ENCODE results near the gene CHST13. TPM values are rescaled to one million over a fixed set of nuclear protein-coding genes. Genes with fewer than 3 reads are reported as not detected.

The CHST13 gene
- total RNA-seq, 4 donors from 2014 or later: 0.23 to 0.95 TPM; not detected in 2

- WGBS, 2 donors: 96 to 99% methylated on average over 10 of the region's 10 CpGs
- H3K4me1 ChIP-seq: peaks cover 4 to 8% (median 5%) of the 10 kb centered on the region in 3 donors
- no peak overlapping the region for H3K4me3 ChIP-seq
- no peak for DNase-seq
- H3K9me3 ChIP-seq: peaks cover 0 to 5% (median 0%) of the 10 kb centered on the region in 3 donors
- intact Hi-C loops (cut with DNase I): no loop called here
- TF ChIP-seq POLR2A (IDR thresholded peaks at IDR 0.05) (no peak), CTCF (IDR thresholded peaks at IDR 0.05) (no peak)
- H3K27me3 ChIP-seq: peaks cover 0 to 78% (median 0%) of the 10 kb centered on the region in 4 donors
- H3K36me3 ChIP-seq: no peaks in the 10 kb centered on the region
- no peak overlapping the region for H3K27ac ChIP-seq
Measured at GRCh38 chr3:126539558-126540250, 15.7 kb downstream of the CHST13 start.

GRCh38 chr3:126540342-126540849 lies 16.4 kb downstream of the CHST13 start:
- WGBS, 2 donors: 1 to 22% methylated on average over 9 of the region's 9 CpGs
- Histone ChIP-seq H3K4me3 (no peak overlapping the region), H3K27me3 (peaks cover 0 to 71% (median 0%) of the 10 kb centered on the region in 4 donors), H3K27ac (no peak overlapping the region), H3K9me3 (peaks cover 0 to 5% (median 0%) of the 10 kb centered on the region in 3 donors), H3K4me1 (peaks cover 4 to 8% (median 5%) of the 10 kb centered on the region in 3 donors), H3K36me3 (no peaks in the 10 kb centered on the region)
- intact Hi-C loops (cut with DNase I): no loop called here
- DNase-seq: no peak
- TF ChIP-seq CTCF (IDR thresholded peaks at IDR 0.05): no peak
- no peak for TF ChIP-seq POLR2A (IDR thresholded peaks at IDR 0.05)

GRCh38 chr3:126540951-126541627 lies 17.1 kb downstream of the CHST13 start:
- H3K27ac ChIP-seq: no peak overlapping the region
- peaks cover 4 to 8% (median 5%) of the 10 kb centered on the region in 3 donors for H3K4me1 ChIP-seq
- 64 to 71% methylated on average over 17 to 23 of the region's 24 CpGs for WGBS, 2 donors
- intact Hi-C loops (cut with DNase I): no loop called here
- no peaks in the 10 kb centered on the region for H3K36me3 ChIP-seq
- H3K4me3 ChIP-seq: no peak overlapping the region
- no peak for DNase-seq
- H3K27me3 ChIP-seq: peaks cover 0 to 69% (median 0%) of the 10 kb centered on the region in 4 donors
- peaks cover 0 to 5% (median 0%) of the 10 kb centered on the region in 3 donors for H3K9me3 ChIP-seq
- TF ChIP-seq CTCF (IDR thresholded peaks at IDR 0.05) (no peak), POLR2A (IDR thresholded peaks at IDR 0.05) (no peak)

DNA sequence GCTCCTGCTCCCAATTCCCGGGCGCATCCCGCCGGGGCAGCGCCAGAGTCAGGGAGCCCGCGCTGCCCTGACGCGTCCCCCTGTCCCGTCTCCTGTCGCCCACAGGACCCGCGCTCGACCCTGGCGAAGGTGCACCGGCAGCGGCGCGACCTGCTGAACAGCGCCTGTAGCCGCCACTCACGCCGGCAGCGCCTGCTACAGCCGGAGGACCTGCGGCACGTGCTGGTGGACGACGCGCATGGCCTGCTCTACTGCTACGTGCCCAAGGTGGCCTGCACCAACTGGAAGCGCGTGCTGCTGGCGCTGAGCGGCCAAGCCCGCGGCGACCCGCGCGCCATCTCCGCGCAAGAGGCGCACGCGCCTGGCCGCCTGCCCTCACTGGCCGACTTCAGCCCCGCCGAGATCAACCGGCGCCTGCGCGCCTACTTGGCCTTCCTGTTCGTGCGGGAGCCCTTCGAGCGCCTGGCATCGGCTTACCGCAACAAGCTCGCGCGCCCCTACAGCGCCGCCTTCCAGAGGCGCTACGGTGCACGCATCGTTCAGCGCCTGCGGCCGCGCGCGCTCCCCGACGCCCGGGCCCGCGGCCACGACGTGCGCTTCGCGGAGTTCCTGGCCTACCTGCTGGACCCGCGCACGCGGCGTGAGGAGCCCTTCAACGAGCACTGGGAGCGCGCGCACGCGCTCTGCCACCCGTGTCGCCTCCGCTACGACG lies 17.8 kb downstream of the CHST13 start:
- WGBS, 2 donors: 57 to 71% methylated on average over 11 of the region's 101 CpGs
- peaks cover 0 to 69% (median 0%) of the 10 kb centered on the region in 4 donors for H3K27me3 ChIP-seq
- intact Hi-C loops (cut with DNase I): no loop called here
- peaks cover 0 to 5% (median 0%) of the 10 kb centered on the region in 3 donors for H3K9me3 ChIP-seq
- no peak overlapping the region for H3K27ac ChIP-seq
- no peaks in the 10 kb centered on the region for H3K36me3 ChIP-seq
- H3K4me3 ChIP-seq: no peak overlapping the region
- peaks cover 4 to 8% (median 5%) of the 10 kb centered on the region in 3 donors for H3K4me1 ChIP-seq
- TF ChIP-seq POLR2A (IDR thresholded peaks at IDR 0.05) (no peak), CTCF (IDR thresholded peaks at IDR 0.05) (no peak)
- no peak for DNase-seq
